ENCODE data around the gene ADH1A. TPM values are rescaled to one million over a fixed set of nuclear protein-coding genes. Genes with fewer than 3 reads are reported as not detected.
"Not testable (repeated sequence)": the region's sequence is repeated elsewhere in the genome, so short reads cannot be mapped to it uniquely, and the experiment has no call there.

Gene ADH1A
- total RNA-seq, 4 donors from 2014 or later, result 0.88 to 5.0 TPM; not detected in 2

DNA sequence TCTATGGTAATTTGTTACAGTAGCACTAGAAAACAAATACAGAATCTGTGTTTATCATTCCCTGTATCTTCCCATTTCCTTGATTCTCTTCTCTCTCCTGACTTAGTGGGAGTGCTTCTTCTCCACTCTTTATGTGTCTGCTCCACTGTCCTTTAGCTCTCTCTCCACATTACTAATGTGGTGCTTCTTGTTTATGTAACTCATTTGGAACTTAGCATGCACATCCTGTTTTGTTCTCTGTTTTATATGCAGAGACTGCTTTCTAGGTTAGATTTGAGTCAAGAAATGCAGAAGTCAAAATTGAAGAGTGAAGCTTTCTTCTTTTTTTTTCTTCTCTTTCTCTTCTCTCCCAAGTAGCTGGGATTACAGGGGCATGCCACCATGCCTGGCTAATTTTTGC is 25.9 kb downstream of the ADH1A start:
- Histone ChIP-seq H3K27me3 (no peaks in the 10 kb centered on the region), H3K9me3 (no peaks in the 10 kb centered on the region), H3K36me3 (no peaks in the 10 kb centered on the region), H3K4me1 (no peaks in the 10 kb centered on the region), H3K4me3 (no peak overlapping the region), H3K27ac (no peak overlapping the region)
- intact Hi-C loops (cut with DNase I; ENCODE audit: low total_unique reads), result no loop called here
- no peak for DNase-seq
- TF ChIP-seq, protein P1, sequence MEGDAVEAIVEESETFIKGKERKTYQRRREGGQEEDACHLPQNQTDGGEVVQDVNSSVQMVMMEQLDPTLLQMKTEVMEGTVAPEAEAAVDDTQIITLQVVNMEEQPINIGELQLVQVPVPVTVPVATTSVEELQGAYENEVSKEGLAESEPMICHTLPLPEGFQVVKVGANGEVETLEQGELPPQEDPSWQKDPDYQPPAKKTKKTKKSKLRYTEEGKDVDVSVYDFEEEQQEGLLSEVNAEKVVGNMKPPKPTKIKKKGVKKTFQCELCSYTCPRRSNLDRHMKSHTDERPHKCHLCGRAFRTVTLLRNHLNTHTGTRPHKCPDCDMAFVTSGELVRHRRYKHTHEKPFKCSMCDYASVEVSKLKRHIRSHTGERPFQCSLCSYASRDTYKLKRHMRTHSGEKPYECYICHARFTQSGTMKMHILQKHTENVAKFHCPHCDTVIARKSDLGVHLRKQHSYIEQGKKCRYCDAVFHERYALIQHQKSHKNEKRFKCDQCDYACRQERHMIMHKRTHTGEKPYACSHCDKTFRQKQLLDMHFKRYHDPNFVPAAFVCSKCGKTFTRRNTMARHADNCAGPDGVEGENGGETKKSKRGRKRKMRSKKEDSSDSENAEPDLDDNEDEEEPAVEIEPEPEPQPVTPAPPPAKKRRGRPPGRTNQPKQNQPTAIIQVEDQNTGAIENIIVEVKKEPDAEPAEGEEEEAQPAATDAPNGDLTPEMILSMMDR (IDR thresholded peaks at IDR 0.05), result no peak
- no peak for TF ChIP-seq POLR2A (IDR thresholded peaks at IDR 0.05)

DNA sequence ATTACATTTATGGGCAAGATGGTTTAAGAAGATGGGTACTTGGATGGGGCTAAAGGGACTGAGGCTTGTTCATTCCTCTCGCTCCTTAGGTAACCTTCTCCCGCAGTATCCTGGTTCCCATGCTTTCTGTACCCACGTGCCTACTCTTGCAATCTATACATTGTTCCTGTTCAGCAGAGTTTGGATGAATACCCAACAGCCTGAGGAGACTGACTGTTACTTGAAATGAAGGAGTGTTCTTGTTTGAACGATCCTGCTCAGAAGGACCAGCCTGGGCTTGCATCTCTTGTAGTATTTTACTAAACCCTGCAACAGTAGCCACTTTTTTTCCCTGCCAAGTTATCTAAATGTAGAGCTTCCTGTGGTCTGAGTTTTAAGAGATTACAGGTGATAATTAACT is 38.0 kb downstream of the ADH1A start:
- Histone ChIP-seq H3K4me1 (no peaks in the 10 kb centered on the region), H3K9me3 (no peaks in the 10 kb centered on the region), H3K27ac (no peak overlapping the region), H3K36me3 (no peaks in the 10 kb centered on the region), H3K4me3 (no peak overlapping the region), H3K27me3 (no peaks in the 10 kb centered on the region)
- no peak for DNase-seq
- TF ChIP-seq, protein P1 (IDR thresholded peaks at IDR 0.05), result no peak
- no peak for TF ChIP-seq POLR2A (IDR thresholded peaks at IDR 0.05)
- intact Hi-C loops (cut with DNase I; ENCODE audit: low total_unique reads), result no loop called here

DNA sequence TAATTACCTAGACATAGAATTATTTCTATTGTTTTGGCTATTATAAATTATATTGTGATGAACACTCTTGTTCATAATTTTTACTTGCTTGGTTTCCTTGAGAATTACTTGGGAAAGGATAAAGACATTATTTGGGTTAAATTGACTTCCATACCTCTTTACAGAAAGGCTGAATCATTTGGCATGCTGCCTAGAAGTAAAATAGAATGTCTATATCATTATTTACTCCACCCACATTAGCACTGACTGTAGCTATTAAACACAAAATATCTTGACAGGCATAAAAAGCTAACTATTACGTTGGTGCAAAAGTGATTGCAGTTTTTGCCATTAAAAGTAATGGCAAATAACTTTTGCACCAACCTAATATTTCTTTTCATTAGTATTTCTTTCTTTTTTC is 42.1 kb downstream of the ADH1A start:
- DNase-seq, result no peak
- Histone ChIP-seq H3K27ac (no peak overlapping the region), H3K9me3 (no peaks in the 10 kb centered on the region), H3K4me3 (no peak overlapping the region), H3K4me1 (no peaks in the 10 kb centered on the region), H3K36me3 (no peaks in the 10 kb centered on the region), H3K27me3 (no peaks in the 10 kb centered on the region)
- TF ChIP-seq POLR2A (IDR thresholded peaks at IDR 0.05), result no peak
- TF ChIP-seq, protein P1 (IDR thresholded peaks at IDR 0.05), result no peak
- intact Hi-C loops (cut with DNase I; ENCODE audit: low total_unique reads), result no loop called here

DNA sequence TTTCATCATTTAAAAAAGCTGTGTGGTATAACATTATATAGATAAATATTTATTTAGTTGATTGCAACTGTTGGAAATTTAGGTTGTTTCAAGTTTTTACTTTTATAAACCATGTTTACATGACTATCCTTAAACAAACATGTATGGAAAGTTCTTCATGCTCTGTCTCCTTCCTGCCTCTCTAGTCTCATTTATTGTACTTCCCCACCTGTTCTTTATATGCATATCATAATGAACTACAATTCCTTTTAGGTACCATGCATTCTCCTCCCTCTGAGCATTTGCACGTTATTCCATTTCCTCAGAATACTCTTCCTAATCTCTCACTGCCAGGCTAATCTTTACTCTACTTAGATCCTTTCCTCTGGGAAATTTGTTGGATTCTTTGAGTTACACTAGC is 54.8 kb downstream of the ADH1A start:
- no peak for TF ChIP-seq POLR2A (IDR thresholded peaks at IDR 0.05)
- TF ChIP-seq, protein P1 (IDR thresholded peaks at IDR 0.05), result no peak

DNA sequence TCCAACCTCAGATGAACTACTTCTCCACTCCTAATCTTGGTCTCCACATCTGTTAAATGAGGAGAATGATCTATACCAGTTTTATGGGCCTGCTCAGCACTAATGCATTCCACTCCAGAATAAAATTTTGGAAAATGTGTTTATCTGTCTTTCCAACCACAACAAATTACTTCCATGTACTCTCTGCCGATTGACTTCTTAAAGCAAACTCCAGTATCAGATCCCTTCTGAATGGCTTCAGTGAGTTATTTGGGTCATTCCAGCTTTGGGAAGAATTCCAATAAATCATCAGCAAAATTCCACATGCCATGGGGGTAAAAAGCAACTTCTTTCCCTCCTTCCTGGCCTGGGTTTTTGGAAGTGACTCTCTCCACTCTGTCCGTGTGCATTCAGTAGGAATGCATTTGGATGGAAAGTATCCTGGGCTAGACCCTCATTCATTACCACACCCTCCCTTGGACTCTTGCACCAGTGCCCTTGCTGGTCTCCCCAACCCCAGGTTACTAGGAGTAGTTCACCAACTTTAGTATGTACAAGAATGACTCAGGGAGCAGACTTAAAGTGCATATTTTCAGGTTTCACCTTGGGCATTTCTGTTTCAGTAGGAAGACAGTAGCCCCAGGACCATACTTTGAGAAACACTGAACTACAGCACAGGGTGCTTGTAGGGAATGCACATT is 56.3 kb downstream of the ADH1A start:
- Histone ChIP-seq H3K27ac (peak overlapping the region in 1 of 2 donors; percentile 11), H3K4me3 (no peak overlapping the region), H3K4me1 (no peaks in the 10 kb centered on the region), H3K9me3 (no peaks in the 10 kb centered on the region), H3K36me3 (no peaks in the 10 kb centered on the region), H3K27me3 (no peaks in the 10 kb centered on the region)
- intact Hi-C loops (cut with DNase I; ENCODE audit: low total_unique reads), result no loop called here
- no peak for DNase-seq
- no peak for TF ChIP-seq POLR2A (IDR thresholded peaks at IDR 0.05)
- TF ChIP-seq, protein P1 (IDR thresholded peaks at IDR 0.05), result no peak

More for the DNA sequence above, 54.8 kb downstream of the ADH1A start:
- H3K27me3 ChIP-seq, result no peaks in the 10 kb centered on the region
- H3K4me3 ChIP-seq, result no peak overlapping the region
- H3K9me3 ChIP-seq, result no peaks in the 10 kb centered on the region
- H3K4me1 ChIP-seq, result no peaks in the 10 kb centered on the region
- no peak for DNase-seq
- no peak overlapping the region for H3K27ac ChIP-seq
- H3K36me3 ChIP-seq, result no peaks in the 10 kb centered on the region
- intact Hi-C loops (cut with DNase I; ENCODE audit: low total_unique reads), result no loop called here

DNA sequence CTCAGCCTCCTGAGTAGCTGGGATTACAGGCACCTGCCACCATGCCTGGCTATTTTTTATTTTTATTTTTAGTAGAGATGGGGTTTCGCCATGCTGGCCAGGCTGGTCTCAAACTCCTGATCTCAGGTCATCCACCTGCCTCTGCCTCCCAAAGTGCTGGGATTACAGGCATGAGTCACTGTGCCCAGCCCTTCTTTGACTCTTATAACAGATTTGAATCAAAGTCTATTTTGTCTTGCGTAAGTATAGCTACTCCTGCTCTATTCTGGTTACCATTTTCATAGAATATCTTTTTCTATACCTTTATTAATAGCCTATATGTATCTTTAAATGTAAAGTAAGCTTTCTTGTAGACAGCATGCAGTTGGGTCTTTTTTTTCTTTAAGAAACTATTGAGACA is 57.4 kb downstream of the ADH1A start:
- intact Hi-C loops (cut with DNase I; ENCODE audit: low total_unique reads); DNase-seq; H3K27ac ChIP-seq; H3K9me3 ChIP-seq; H3K36me3 ChIP-seq; H3K4me1 ChIP-seq; H3K27me3 ChIP-seq; H3K4me3 ChIP-seq: not testable (repeated sequence)

DNA sequence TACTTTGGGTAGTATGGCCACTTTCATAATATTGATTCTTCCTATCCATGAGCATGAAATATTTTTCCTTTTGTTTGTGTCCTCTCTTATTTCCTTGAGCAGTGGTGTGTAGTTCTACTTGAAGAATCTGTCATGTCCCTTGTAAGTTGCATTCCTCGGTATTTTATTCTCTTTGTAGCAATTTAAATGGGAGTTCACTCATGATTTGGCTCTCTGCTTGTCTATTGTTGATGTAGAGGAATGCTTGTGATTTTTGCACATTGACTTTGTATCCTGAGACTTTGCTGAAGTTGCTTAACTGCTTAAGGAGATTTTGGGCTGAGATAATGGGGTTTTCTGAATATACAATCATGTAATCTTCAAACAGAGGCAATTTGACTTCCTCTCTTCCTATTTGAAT is 62.1 kb downstream of the ADH1A start:
- H3K4me3 ChIP-seq; H3K9me3 ChIP-seq; H3K27ac ChIP-seq; DNase-seq; H3K27me3 ChIP-seq; H3K36me3 ChIP-seq; intact Hi-C loops (cut with DNase I; ENCODE audit: low total_unique reads); H3K4me1 ChIP-seq: not testable (repeated sequence)

DNA sequence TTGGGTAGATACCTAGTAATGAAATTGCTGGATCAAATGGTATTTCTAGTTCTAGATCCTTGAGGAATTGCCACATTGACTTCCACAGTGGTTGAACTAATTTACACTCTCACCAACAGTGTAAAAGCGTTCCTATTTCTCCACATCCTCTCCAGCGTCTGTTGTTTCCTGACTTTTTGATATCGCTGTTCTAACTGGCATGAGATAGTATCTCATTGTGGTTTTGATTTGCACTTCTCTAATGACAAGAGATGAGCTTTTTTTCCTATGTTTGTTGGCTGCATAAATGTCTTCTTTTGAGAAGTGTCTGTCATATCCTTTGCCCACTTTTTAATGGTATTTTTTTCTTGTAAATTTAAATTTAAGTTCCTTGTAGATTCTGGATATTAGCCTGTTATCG is 63.1 kb downstream of the ADH1A start:
- H3K27ac ChIP-seq; H3K9me3 ChIP-seq; H3K36me3 ChIP-seq; H3K4me3 ChIP-seq; intact Hi-C loops (cut with DNase I; ENCODE audit: low total_unique reads); H3K27me3 ChIP-seq; H3K4me1 ChIP-seq; DNase-seq: not testable (repeated sequence)

Measured in uterus (tissue), 4 donors.